ENCODE results near the gene TFDP2.

The TFDP2 gene

GRCh38 chr3:141955175-141955574 is 194.2 kb downstream of the TFDP2 start:
- no peak overlapping the region for H3K4me3 ChIP-seq (ENCODE audit: low read length)
- no peak for DNase-seq (ENCODE audit: low read depth)
- no peak for TF ChIP-seq CTCF (IDR thresholded peaks at IDR 0.05; ENCODE audit: insufficient read depth, low read depth, low read length, missing control alignments)

GRCh38 chr3:141952611-141953010 is 196.7 kb downstream of the TFDP2 start:
- no peak for TF ChIP-seq CTCF (IDR thresholded peaks at IDR 0.05; ENCODE audit: insufficient read depth, low read depth, low read length, missing control alignments)
- no peak overlapping the region for H3K4me3 ChIP-seq (ENCODE audit: low read length)
- DNase-seq (ENCODE audit: low read depth) = no peak

GRCh38 chr3:141950572-141951493 is 198.5 kb downstream of the TFDP2 start:
- H3K4me3 ChIP-seq (ENCODE audit: low read length) = no peak overlapping the region
- DNase-seq (ENCODE audit: low read depth) = no peak
- no peak for TF ChIP-seq CTCF (IDR thresholded peaks at IDR 0.05; ENCODE audit: insufficient read depth, low read depth, low read length, missing control alignments)

- no peak for DNase-seq (ENCODE audit: low read depth)
- TF ChIP-seq CTCF (IDR thresholded peaks at IDR 0.05; ENCODE audit: insufficient read depth, low read depth, low read length, missing control alignments) = no peak
- no peak overlapping the region for H3K4me3 ChIP-seq (ENCODE audit: low read length)
These were observed 199.4 kb downstream of the TFDP2 start for GRCh38 chr3:141949972-141950371.

GRCh38 chr3:141949399-141949798 is 199.9 kb downstream of the TFDP2 start:
- DNase-seq (ENCODE audit: low read depth) = no peak

GRCh38 chr3:141945726-141946485 is 203.4 kb downstream of the TFDP2 start:
- H3K4me3 ChIP-seq (ENCODE audit: low read length) = no peak overlapping the region
- TF ChIP-seq CTCF (IDR thresholded peaks at IDR 0.05; ENCODE audit: insufficient read depth, low read depth, low read length, missing control alignments) = no peak
- DNase-seq (ENCODE audit: low read depth) = no peak

More at GRCh38 chr3:141949399-141949798, 199.9 kb downstream of the TFDP2 start:
- no peak for TF ChIP-seq CTCF (IDR thresholded peaks at IDR 0.05; ENCODE audit: insufficient read depth, low read depth, low read length, missing control alignments)
- no peak overlapping the region for H3K4me3 ChIP-seq (ENCODE audit: low read length)
